Common myeloid progenitor, CD34-positive (primary cell): ENCODE results near the gene HERC4. TPM values are rescaled to one million over a fixed set of nuclear protein-coding genes. Genes with fewer than 3 reads are reported as not detected.

Experiments used
- CTCF ChIA-PET: fragments of 350-600 bp; sonication (Branson Sonifier 250); formaldehyde crosslinking; loops from one replicate; lab custom pipeline; 2021; ENCODE audit warnings: antibody characterized with exemption; lab: Charles Lee
- POLR2A ChIA-PET: fragments of 350-600 bp; sonication (Branson Sonifier 250); formaldehyde crosslinking; loops from one replicate; lab custom pipeline; 2021; ENCODE audit warnings: antibody characterized with exemption; lab: Charles Lee
- DNase-seq, 3 donors: peaks; one replicate each; pipeline versions ENCODE4 v3.0.0 to v3.0.0-alpha.2; 2013
- H3K27ac ChIP-seq, 2 experiments: 1 replicate in 1 of 2; 2 replicates in 1 of 2; pipeline ENCODE4 v1.7.0; 2013; ENCODE audit warnings: inconsistent platforms in 2 of 2, low read length in 2 of 2, mild to moderate bottlenecking in 2 of 2, low read depth in 1 of 2, moderate library complexity in 1 of 2; ENCODE audit not compliant: severe bottlenecking in 2 of 2, insufficient read depth in 1 of 2, poor library complexity in 1 of 2
- H3K27me3 ChIP-seq, 5 experiments: replicated peaks in 2 of 5; 1 replicate in 3 of 5; 2 replicates in 2 of 5; pipeline versions ENCODE4 v1.6.1 to v1.7.0; 2013; ENCODE audit warnings: low read length in 4 of 5, mild to moderate bottlenecking in 2 of 5, moderate library complexity in 2 of 5, inconsistent platforms in 1 of 5; ENCODE audit not compliant: insufficient read depth in 5 of 5, control insufficient read depth in 4 of 5
- H3K36me3 ChIP-seq, 4 experiments: 1 replicate in 2 of 4; 2 replicates in 2 of 4; pipeline versions ENCODE4 v1.6.1 to v1.7.0; 2013; ENCODE audit warnings: low read length in 3 of 4, control low read depth in 1 of 4, mild to moderate bottlenecking in 1 of 4; ENCODE audit not compliant: control insufficient read depth in 4 of 4, insufficient read depth in 4 of 4
- H3K4me1 ChIP-seq, 4 experiments: 1 replicate in 3 of 4; 2 replicates in 1 of 4; pipeline versions ENCODE4 v1.6.1 to v1.7.1; 2013; ENCODE audit warnings: low read length in 3 of 4, mild to moderate bottlenecking in 3 of 4, control low read depth in 1 of 4, inconsistent platforms in 1 of 4, moderate library complexity in 1 of 4; ENCODE audit not compliant: control insufficient read depth in 4 of 4, insufficient read depth in 4 of 4; ENCODE audit errors: control extremely low read depth in 1 of 4
- H3K4me3 ChIP-seq, 7 experiments: 1 replicate in 4 of 7; 2 replicates in 3 of 7; pipeline versions ENCODE4 v1.5.1 to v1.7.0; 2013; ENCODE audit warnings: mild to moderate bottlenecking in 7 of 7, low read length in 6 of 7, moderate library complexity in 6 of 7, inconsistent platforms in 2 of 7, low read depth in 2 of 7, control low read depth in 1 of 7; ENCODE audit not compliant: insufficient read depth in 4 of 7, control insufficient read depth in 1 of 7; ENCODE audit errors: extremely low read depth in 1 of 7
- H3K9me3 ChIP-seq, 5 experiments: 1 replicate in 4 of 5; 2 replicates in 1 of 5; pipeline versions ENCODE4 v1.6.1 to v1.7.1; 2013; ENCODE audit warnings: low read length in 4 of 5, mild to moderate bottlenecking in 2 of 5, inconsistent platforms in 1 of 5, low read depth in 1 of 5, moderate library complexity in 1 of 5; ENCODE audit not compliant: control insufficient read depth in 4 of 5, insufficient read depth in 2 of 5; ENCODE audit errors: control extremely low read depth in 1 of 5
- WGBS: methylation state at CpG from one replicate; pipeline ENCODE4 v1.1.5; 2013; ENCODE audit not compliant: insufficient coverage; 5-methylcytosine and 5-hydroxymethylcytosine counted together
- polyA plus RNA-seq: library from polyadenylated mRNA; unstranded; fragments of 120-200 nt; gene quantifications from one replicate; pipeline ENCODE4 v1.2.1, GENCODE V29; 2013

HERC4 gene
- polyA plus RNA-seq = 49.4 TPM

DNA sequence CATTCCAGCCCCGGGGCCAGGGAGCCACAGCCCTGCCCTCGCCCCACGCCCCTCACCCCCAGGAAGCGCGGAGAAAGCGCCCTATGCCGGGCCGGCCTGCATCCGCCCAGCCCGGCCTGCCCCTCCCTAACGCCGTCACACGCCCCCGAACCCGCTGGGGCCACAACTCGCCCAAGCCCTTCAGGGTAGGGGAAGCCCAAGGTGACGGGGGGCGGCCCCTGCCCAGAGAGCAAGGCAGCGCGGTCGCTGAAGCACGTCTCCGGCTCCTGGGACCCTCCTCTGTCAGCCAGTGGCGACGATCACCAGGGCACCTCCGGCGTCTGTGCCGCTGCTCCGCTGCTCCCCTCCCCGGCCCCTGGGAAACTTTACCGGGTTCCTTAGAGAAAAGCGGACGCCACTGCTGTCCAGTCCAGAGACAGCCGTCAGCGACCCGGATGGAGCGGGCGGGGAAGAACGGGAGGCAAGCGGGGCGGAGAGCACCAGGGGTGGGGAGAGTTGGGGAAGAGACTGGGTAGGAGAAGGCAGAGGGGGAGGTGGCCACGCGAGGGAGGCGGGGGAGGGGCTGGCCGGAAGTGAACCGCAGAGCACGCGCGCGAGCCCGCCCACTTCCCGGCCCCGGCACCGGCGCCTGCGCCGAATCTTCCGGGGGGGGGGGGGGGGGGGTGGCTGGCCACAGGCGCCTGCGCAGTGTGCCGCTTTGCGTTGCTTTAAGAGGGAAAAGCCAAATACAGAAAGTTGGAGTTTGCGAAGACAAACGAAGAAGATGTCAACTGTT lies at the start of gene HERC4:
TSS of gene HERC4 (minus strand) at position 509 of the 775 bp plus-strand sequence. CDS start 2,175 bp downstream, outside the sequence.
- WGBS = 0% methylated on average over 24 of the region's 64 CpGs
- no peaks in the 10 kb centered on the region for H3K27me3 ChIP-seq
- peak; percentile 89 to 94 (median 93) for DNase-seq
- H3K4me1 ChIP-seq = peaks cover 7 to 21% (median 13%) of the 10 kb centered on the region in 4 experiments
- peak within 1 kb of the TSS; percentile 72 to 92 for H3K27ac ChIP-seq
- H3K36me3 ChIP-seq = peaks cover 0 to 8% (median 3%) of the 10 kb centered on the region in 4 experiments
- POLR2A ChIA-PET = no interaction called here
- no peaks in the 10 kb centered on the region for H3K9me3 ChIP-seq
- CTCF ChIA-PET = no interaction called here
- peak within 1 kb of the TSS; percentile 89 to 99 (median 95) for H3K4me3 ChIP-seq

- CTCF ChIA-PET = no interaction called here
These were observed 49.6 kb upstream of the HERC4 start for GRCh38 chr10:68124718-68125117.

DNA sequence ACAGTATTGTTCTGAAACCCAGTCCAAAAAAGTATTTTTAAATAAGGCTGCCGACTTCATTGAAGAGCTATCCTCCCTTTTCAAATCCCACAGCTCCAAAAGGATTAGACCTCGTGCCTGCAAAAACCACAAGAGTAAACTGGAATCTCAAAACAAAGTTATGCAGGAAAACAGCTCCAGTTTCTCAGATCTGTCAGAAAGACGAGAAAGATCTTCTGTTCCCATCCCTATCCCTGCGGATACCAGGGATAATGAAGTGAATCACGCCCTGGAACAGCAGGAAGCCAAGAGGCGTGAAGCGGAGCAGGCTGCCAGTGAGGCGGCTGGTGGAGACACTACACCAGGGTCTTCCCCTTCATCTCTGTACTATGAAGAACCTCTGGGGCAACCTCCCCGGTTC lies 46.8 kb upstream of the HERC4 start:
- H3K27me3 ChIP-seq = no peaks in the 10 kb centered on the region
- no peaks in the 10 kb centered on the region for H3K36me3 ChIP-seq
- WGBS = 91% methylated on average over 7 of the region's 9 CpGs
- no peaks in the 10 kb centered on the region for H3K9me3 ChIP-seq
- POLR2A ChIA-PET = no interaction called here
- DNase-seq = no peak
- no peaks in the 10 kb centered on the region for H3K4me1 ChIP-seq
- H3K4me3 ChIP-seq = no peak overlapping the region
- no peak overlapping the region for H3K27ac ChIP-seq
- CTCF ChIA-PET = no interaction called here

More at GRCh38 chr10:68124718-68125117, 49.6 kb upstream of the HERC4 start:
- no peak overlapping the region for H3K4me3 ChIP-seq
- no peaks in the 10 kb centered on the region for H3K36me3 ChIP-seq
- no peak for DNase-seq
- peaks cover 0 to 2% (median 0%) of the 10 kb centered on the region in 5 experiments for H3K27me3 ChIP-seq
- no peaks in the 10 kb centered on the region for H3K9me3 ChIP-seq
- WGBS = 92% methylated on average over 2 of the region's 3 CpGs
- POLR2A ChIA-PET = no interaction called here
- no peaks in the 10 kb centered on the region for H3K4me1 ChIP-seq
- no peak overlapping the region for H3K27ac ChIP-seq

- ChIA-PET CTCF (interaction anchor here (0.7 to 1.2 kb wide), 2 partner anchors 19 to 43 kb away, joined by 3 read pairs; no protein-coding TSS in a partner anchor), POLR2A (no interaction called here)
- 98% methylated on average over 7 of the region's 15 CpGs for WGBS
- no peak for DNase-seq
- Histone ChIP-seq H3K4me1 (no peaks in the 10 kb centered on the region), H3K27me3 (no peaks in the 10 kb centered on the region), H3K36me3 (no peaks in the 10 kb centered on the region), H3K4me3 (no peak overlapping the region), H3K9me3 (no peaks in the 10 kb centered on the region), H3K27ac (no peak overlapping the region)
These were observed 46.1 kb upstream of the HERC4 start for GRCh38 chr10:68121020-68121743.

DNA sequence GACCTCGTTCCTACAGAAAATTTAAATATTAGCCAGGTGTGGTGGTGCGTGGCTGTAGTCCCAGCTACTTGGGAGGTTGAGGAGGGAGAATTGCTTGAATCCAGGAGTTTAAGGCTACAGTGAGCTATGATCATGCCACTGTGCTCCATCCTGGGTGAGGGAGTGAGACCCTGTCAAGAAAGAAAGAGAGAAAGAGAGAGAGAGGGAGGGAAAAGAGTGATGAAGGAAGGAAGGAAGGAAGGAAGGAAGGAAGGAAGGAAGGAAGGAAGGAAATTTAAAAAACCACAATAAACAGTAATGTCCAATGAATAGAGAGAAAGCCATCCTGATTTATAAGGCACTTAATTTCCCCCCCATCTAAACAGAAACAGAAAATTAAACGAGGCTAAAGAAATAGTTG lies 43.6 kb upstream of the HERC4 start:
- H3K27me3 ChIP-seq = no peaks in the 10 kb centered on the region
- WGBS = no CpG with 5 or more reads among the region's 3 CpGs
- no peak overlapping the region for H3K4me3 ChIP-seq
- CTCF ChIA-PET = no interaction called here
- H3K9me3 ChIP-seq = no peaks in the 10 kb centered on the region
- no peak for DNase-seq
- no peaks in the 10 kb centered on the region for H3K36me3 ChIP-seq
- POLR2A ChIA-PET = no interaction called here
- no peaks in the 10 kb centered on the region for H3K4me1 ChIP-seq
- no peak overlapping the region for H3K27ac ChIP-seq

GRCh38 chr10:68112837-68113236 lies 37.8 kb upstream of the HERC4 start:
- CTCF ChIA-PET = no interaction called here
- POLR2A ChIA-PET = no interaction called here
- Histone ChIP-seq H3K9me3 (no peaks in the 10 kb centered on the region), H3K27ac (no peak overlapping the region), H3K36me3 (no peaks in the 10 kb centered on the region), H3K27me3 (peaks cover 0 to 2% (median 0%) of the 10 kb centered on the region in 5 experiments), H3K4me1 (no peaks in the 10 kb centered on the region), H3K4me3 (no peak overlapping the region)
- no CpG with 5 or more reads among the region's 1 CpG for WGBS
- no peak for DNase-seq

- CTCF ChIA-PET = interaction anchor here (0.7 to 0.8 kb wide), 2 partner anchors 12 to 55 kb away, joined by 3 read pairs; no protein-coding TSS in a partner anchor
These were observed 36.5 kb upstream of the HERC4 start for GRCh38 chr10:68111584-68111983.

More at GRCh38 chr10:68111584-68111983, 36.5 kb upstream of the HERC4 start:
- Histone ChIP-seq H3K27ac (no peak overlapping the region), H3K36me3 (no peaks in the 10 kb centered on the region), H3K9me3 (no peaks in the 10 kb centered on the region), H3K4me1 (no peaks in the 10 kb centered on the region), H3K4me3 (no peak overlapping the region), H3K27me3 (peaks cover 0 to 2% (median 0%) of the 10 kb centered on the region in 5 experiments)
- 100% methylated on average over 2 of the region's 2 CpGs for WGBS
- POLR2A ChIA-PET = no interaction called here
- DNase-seq = no peak
